Breast epithelium (tissue), 3 donors: ENCODE results near the gene COL4A2.

ENCODE experiments used
- CTCF ChIP-seq, 3 donors: fragments of 450-650 bp; IDR thresholded peaks; one replicate each; pipeline ENCODE4 v1.5.1; 2016 to 2017; ENCODE audit warnings: antibody characterized with exemption in 3 of 3, mild to moderate bottlenecking in 3 of 3, moderate library complexity in 3 of 3
- POLR2A ChIP-seq: fragments of 450-650 bp; IDR thresholded peaks from one replicate; pipeline ENCODE4 v1.6.1; 2016; ENCODE audit warnings: antibody characterized with exemption, mild to moderate bottlenecking, moderate library complexity
- POLR2AphosphoS5 ChIP-seq, 3 donors: sonication (generic); formaldehyde crosslinking; IDR thresholded peaks; one replicate each; pipeline ENCODE4 v1.6.1; 2017; ENCODE audit warnings: antibody characterized with exemption in 3 of 3

GRCh38 chr13:110466266-110466915 lies 159.3 kb downstream of the COL4A2 start:
- TF ChIP-seq CTCF (IDR thresholded peaks at IDR 0.05), result no peak
- TF ChIP-seq POLR2A, result no peak
- no peak for TF ChIP-seq POLR2AphosphoS5 (IDR thresholded peaks at IDR 0.05)
